Loucy (cell line): ENCODE measurements around the gene CCDC69.

ENCODE experiments used
- H2AFZ ChIP-seq: fragments of 200-600 bp; sonication (generic); 2 replicates; pipeline ENCODE4 v1.6.0; 2016; ENCODE audit warnings: antibody characterized with exemption, mild to moderate bottlenecking, low read length, moderate library complexity
- H3F3A ChIP-seq: fragments of 200-600 bp; 2 replicates; pipeline ENCODE4 v1.6.0; 2016; ENCODE audit warnings: antibody characterized with exemption, low read depth, mild to moderate bottlenecking
- H3K27me3 ChIP-seq: fragments of 200-600 bp; sonication (generic); 2 replicates; pipeline ENCODE4 v1.6.1; 2014; ENCODE audit warnings: low read length, mild to moderate bottlenecking; ENCODE audit not compliant: insufficient read depth, poor library complexity, severe bottlenecking
- H3K36me3 ChIP-seq: fragments of 200-600 bp; sonication (generic); 2 replicates; pipeline ENCODE4 v1.6.1; 2016; ENCODE audit warnings: low read length; ENCODE audit not compliant: insufficient read depth
- H3K4me1 ChIP-seq: fragments of 200-600 bp; sonication (generic); 2 replicates; pipeline ENCODE4 v1.5.1; 2014; ENCODE audit warnings: low read length, mild to moderate bottlenecking; ENCODE audit not compliant: insufficient read depth, poor library complexity, severe bottlenecking
- H3K4me2 ChIP-seq: fragments of 200-600 bp; sonication (generic); 2 replicates; pipeline ENCODE4 v1.6.0; 2014; ENCODE audit warnings: antibody characterized with exemption, low read length, low read depth, mild to moderate bottlenecking; ENCODE audit not compliant: poor library complexity, severe bottlenecking
- H3K4me3 ChIP-seq: fragments of 200-600 bp; sonication (generic); 2 replicates; pipeline ENCODE4 v1.5.1; 2014; ENCODE audit warnings: low read length, mild to moderate bottlenecking, mixed read lengths; ENCODE audit not compliant: poor library complexity, severe bottlenecking
- H3K79me2 ChIP-seq: fragments of 200-600 bp; sonication (generic); 2 replicates; pipeline ENCODE4 v1.6.1; 2014; ENCODE audit warnings: low read length; ENCODE audit not compliant: insufficient read depth
- H3K9ac ChIP-seq: fragments of 200-600 bp; sonication (generic); 2 replicates; pipeline ENCODE4 v1.6.0; 2014; ENCODE audit warnings: mild to moderate bottlenecking, low read depth, low read length, moderate library complexity; ENCODE audit not compliant: poor library complexity, severe bottlenecking
- H3K9me2 ChIP-seq: fragments of 200-600 bp; sonication (generic); replicated peaks from 2 replicates; pipeline ENCODE4 v1.6.1; 2016; ENCODE audit warnings: low read depth, low read length, mixed read lengths
- H3K9me3 ChIP-seq: fragments of 200-600 bp; sonication (generic); 2 replicates; pipeline ENCODE4 v1.6.1; 2014; ENCODE audit warnings: mild to moderate bottlenecking, antibody characterized with exemption, low read length, low read depth; ENCODE audit not compliant: insufficient read depth
- H4K20me1 ChIP-seq: fragments of 200-600 bp; sonication (generic); 2 replicates; pipeline ENCODE4 v1.6.0; 2014; ENCODE audit warnings: antibody characterized with exemption, low read length, mild to moderate bottlenecking; ENCODE audit not compliant: insufficient read depth, poor library complexity, severe bottlenecking
- CTCF ChIP-seq: fragments of 200-600 bp; sonication (generic); conservative IDR thresholded peaks from 2 replicates; pipeline ENCODE4 v1.5.1; 2014; ENCODE audit warnings: mild to moderate bottlenecking, antibody characterized with exemption, low read length
- EZH2phosphoT487 ChIP-seq: fragments of 200-600 bp; IDR thresholded peaks from 2 replicates; pipeline ENCODE4 v1.6.1; 2018; ENCODE audit warnings: antibody characterized with exemption, mild to moderate bottlenecking, moderate library complexity, borderline replicate concordance

The CCDC69 gene

GRCh38 chr5:151221574-151221973 is 2.3 kb downstream of the CCDC69 start:
- Histone ChIP-seq H3K9me3 (no peaks in the 10 kb centered on the region), H3K36me3 (no peaks in the 10 kb centered on the region; the same call in 1 of the 2 replicates), H3K9me2 (no peaks in the 10 kb centered on the region), H2AFZ (no peak overlapping the region), H3K79me2 (peaks cover 78% of the 10 kb centered on the region), H3K27me3 (no peaks in the 10 kb centered on the region), H3K4me1 (peaks cover 71% of the 10 kb centered on the region), H3K4me2 (peak overlapping the region; percentile 96), H3K9ac (peak overlapping the region; percentile 74), H3K4me3 (peak overlapping the region; percentile 77), H3F3A (no peaks in the 10 kb centered on the region), H4K20me1 (peaks cover 17% of the 10 kb centered on the region)
- TF ChIP-seq CTCF (no peak), EZH2phosphoT487 (no peak)

GRCh38 chr5:151219789-151220188 is 4.1 kb downstream of the CCDC69 start:
- no peak overlapping the region for H2AFZ ChIP-seq
- H3K36me3 ChIP-seq: no peaks in the 10 kb centered on the region; the same call in 1 of the 2 replicates
- peaks cover 96% of the 10 kb centered on the region for H3K79me2 ChIP-seq
- peaks cover 17% of the 10 kb centered on the region for H4K20me1 ChIP-seq
- peak overlapping the region; percentile 48 for H3K9ac ChIP-seq
- H3K27me3 ChIP-seq: no peaks in the 10 kb centered on the region
- peaks cover 89% of the 10 kb centered on the region for H3K4me1 ChIP-seq
- H3K9me3 ChIP-seq: no peaks in the 10 kb centered on the region
- H3K4me3 ChIP-seq: peak overlapping the region; percentile 77
- peak overlapping the region; percentile 96 for H3K4me2 ChIP-seq
- no peaks in the 10 kb centered on the region for H3K9me2 ChIP-seq
- peaks cover 7% of the 10 kb centered on the region for H3F3A ChIP-seq
- TF ChIP-seq CTCF: peak; percentile 67
- no peak for TF ChIP-seq EZH2phosphoT487

- H3K27me3 ChIP-seq: no peaks in the 10 kb centered on the region
- peaks cover 10% of the 10 kb centered on the region for H3F3A ChIP-seq
- peaks cover 86% of the 10 kb centered on the region for H3K4me1 ChIP-seq
- peak overlapping the region; percentile 53 for H3K9ac ChIP-seq
- no peaks in the 10 kb centered on the region for H3K9me2 ChIP-seq
- peaks cover 92% of the 10 kb centered on the region for H3K79me2 ChIP-seq
- H3K36me3 ChIP-seq: no peaks in the 10 kb centered on the region; the same call in 1 of the 2 replicates
- H2AFZ ChIP-seq: no peak overlapping the region
- H3K4me2 ChIP-seq: peak overlapping the region; percentile 96
- no peak for TF ChIP-seq CTCF
- no peak for TF ChIP-seq EZH2phosphoT487
- peak overlapping the region; percentile 28 for H3K4me3 ChIP-seq
- no peaks in the 10 kb centered on the region for H3K9me3 ChIP-seq
- H4K20me1 ChIP-seq: peaks cover 17% of the 10 kb centered on the region
Observed at GRCh38 chr5:151219138-151219537, 4.8 kb downstream of the CCDC69 start.
